Kidney (tissue), 14 donors: ENCODE results near the gene OR5D18. TPM values are rescaled to one million over a fixed set of nuclear protein-coding genes. Genes with fewer than 3 reads are reported as not detected.

Source experiments
- DNase-seq, 5 donors: peaks; one replicate each; pipeline ENCODE4 v3.0.0-alpha.2; 2013 to 2020
- FAIRE-seq: peaks from 2 replicates; lab custom pipeline; 2012; peaks lifted over from hg19 to GRCh38; lab: Jason Lieb, UNC
- H3K27ac ChIP-seq, 2 donors: one replicate each; pipeline ENCODE4 v1.7.0; 2013; ENCODE audit warnings: low read depth in 2 of 2, low read length in 2 of 2, inconsistent platforms in 1 of 2
- H3K27me3 ChIP-seq: one replicate; pipeline ENCODE4 v1.7.1; 2013; ENCODE audit warnings: low read length, inconsistent platforms; ENCODE audit not compliant: control insufficient read depth, insufficient read depth
- H3K36me3 ChIP-seq, 3 donors: one replicate each; pipeline versions ENCODE4 v1.7.0 to v1.7.1; 2013; ENCODE audit warnings: low read length in 3 of 3, control low read depth in 1 of 3, inconsistent platforms in 1 of 3; ENCODE audit not compliant: insufficient read depth in 3 of 3, control insufficient read depth in 2 of 3
- H3K4me1 ChIP-seq, 3 donors: one replicate each; pipeline versions ENCODE4 v1.7.0 to v1.7.1; 2013; ENCODE audit warnings: low read length in 3 of 3, inconsistent platforms in 1 of 3, low read depth in 1 of 3; ENCODE audit not compliant: control insufficient read depth in 2 of 3, insufficient read depth in 2 of 3
- H3K4me3 ChIP-seq, 3 donors: one replicate each; pipeline versions ENCODE4 v1.7.0 to v1.8.1; 2013; ENCODE audit warnings: low read length in 3 of 3, control low read depth in 1 of 3, inconsistent platforms in 1 of 3
- H3K9ac ChIP-seq, 3 donors: one replicate each; pipeline versions ENCODE4 v1.7.0 to v1.7.1; 2013; ENCODE audit warnings: low read length in 3 of 3, control low read depth in 1 of 3, inconsistent platforms in 1 of 3
- H3K9me3 ChIP-seq, 3 donors: one replicate each; pipeline versions ENCODE4 v1.7.0 to v1.7.1; 2013; ENCODE audit warnings: low read length in 3 of 3, control low read depth in 1 of 3, inconsistent platforms in 1 of 3; ENCODE audit not compliant: control insufficient read depth in 2 of 3, insufficient read depth in 1 of 3
- CTCF ChIP-seq: IDR thresholded peaks from 3 replicates; pipeline ENCODE4 v1.5.1; 2012; ENCODE audit warnings: mild to moderate bottlenecking, moderate library complexity, borderline replicate concordance; ENCODE audit not compliant: insufficient read depth; ENCODE audit errors: extremely low read depth
- intact Hi-C: fragments of 100-400 bp; cut with DNase I; formaldehyde crosslinking; loops from one replicate; pipeline ENCODE4 v1.11.1; 2022
- polyA plus RNA-seq: library from polyadenylated mRNA; stranded (reverse); fragments of 350-450 nt; fragmentation: Illumina TruSeq; extraction: RNeasy Lipid Tissue Mini Kit (QIAGEN cat#74804); gene quantifications from one replicate; pipeline ENCODE4 v1.2.3, GENCODE V29; 2014; ENCODE audit warnings: low read depth, low replicate concordance; ENCODE audit not compliant: insufficient read depth
- total RNA-seq: library from RNA; stranded (reverse); fragmentation: NEBNext Ultra II Directional; extraction: Animal tissue kit (Norgen Biotek cat#: 25700); gene quantifications from one replicate; pipeline ENCODE4 v1.2.1, GENCODE V29; 2021
- donor health status: control.
- donor health status: control.
- donor health status: control.
- donor health status: control.
- donor health status: control.
- donor health status: DM: yes; HTN: yes; CAD: no.
- donor health status: Normal renal cell carcinoma (clear cell type).

The OR5D18 gene
- total and polyA plus RNA-seq, 2 donors from 2014 or later, result not detected

GRCh38 chr11:55826919-55827318 lies 7.5 kb downstream of the OR5D18 start, which contains the start of gene OR5L2:
OR5L2 (plus strand) TSS chr11:55827219; CDS start chr11:55827219, 0 bp downstream.
- Histone ChIP-seq H3K9me3 (no peaks in the 10 kb centered on the region), H3K27me3 (no peaks in the 10 kb centered on the region), H3K27ac (no peak within 1 kb of the TSS), H3K36me3 (no peaks in the 10 kb centered on the region), H3K9ac (no peak within 1 kb of the TSS), H3K4me1 (no peaks in the 10 kb centered on the region), H3K4me3 (no peak within 1 kb of the TSS)
- TF ChIP-seq CTCF, result no peak
- intact Hi-C loops, result no loop called here
- FAIRE-seq (no peak), DNase-seq (no peak)

- TF ChIP-seq CTCF, result no peak
- Histone ChIP-seq H3K4me3 (no peak within 1 kb of the TSS), H3K27me3 (no peaks in the 10 kb centered on the region), H3K4me1 (no peaks in the 10 kb centered on the region), H3K9ac (no peak within 1 kb of the TSS), H3K36me3 (no peaks in the 10 kb centered on the region), H3K9me3 (peaks cover 0 to 9% (median 2%) of the 10 kb centered on the region in 3 donors), H3K27ac (no peak within 1 kb of the TSS)
- intact Hi-C loops, result no loop called here
- FAIRE-seq (no peak), DNase-seq (no peak)
Measured at GRCh38 chr11:55838452-55838851, 19.0 kb downstream of the OR5D18 start, which contains the start of gene OR5D16. OR5D16 (plus strand) TSS chr11:55838752; CDS start chr11:55838752, 0 bp downstream.

GRCh38 chr11:55847453-55847852 lies 28.0 kb downstream of the OR5D18 start:
- Histone ChIP-seq H3K27ac (no peak overlapping the region), H3K36me3 (no peaks in the 10 kb centered on the region), H3K9me3 (no peaks in the 10 kb centered on the region), H3K4me1 (no peaks in the 10 kb centered on the region), H3K4me3 (no peak overlapping the region), H3K9ac (no peak overlapping the region), H3K27me3 (no peaks in the 10 kb centered on the region)
- no peak for FAIRE-seq
- no peak for DNase-seq
- intact Hi-C loops, result no loop called here
- no peak for TF ChIP-seq CTCF

- Histone ChIP-seq H3K9me3 (no peaks in the 10 kb centered on the region), H3K27me3 (no peaks in the 10 kb centered on the region), H3K4me1 (no peaks in the 10 kb centered on the region), H3K36me3 (no peaks in the 10 kb centered on the region), H3K27ac (no peak overlapping the region), H3K9ac (no peak overlapping the region), H3K4me3 (no peak overlapping the region)
- no peak for TF ChIP-seq CTCF
- DNase-seq (no peak), FAIRE-seq (no peak)
- intact Hi-C loops, result no loop called here
Measured at GRCh38 chr11:55849037-55849436, 29.6 kb downstream of the OR5D18 start.
